Measurements from ENCODE around the gene MARCHF5.
"Not testable (repeated sequence)": the region's sequence is repeated elsewhere in the genome, so short reads cannot be mapped to it uniquely, and the experiment has no call there.

The MARCHF5 gene

GRCh38 chr10:92393173-92393572, 102.2 kb downstream of the MARCHF5 start:
- DNase-seq = not testable (repeated sequence)

GRCh38 chr10:92395271-92395670, 104.3 kb downstream of the MARCHF5 start:
- no peak for DNase-seq

- peak in 1 of 3 donors; percentile 26 for DNase-seq
These were observed 111.3 kb downstream of the MARCHF5 start for GRCh38 chr10:92402234-92402633.

All from suppressor macrophage treated with lipopolysaccharide for 1 hour (primary cell).